Measurements from ENCODE around the gene CRTC2.

CRTC2 gene

GRCh38 chr1:153976819-153977249, 18.4 kb upstream of the CRTC2 start:
- no peak for DNase-seq (ENCODE audit: low read depth)

- no peak for DNase-seq (ENCODE audit: low read depth)
Observed at GRCh38 chr1:153973525-153973924, 15.1 kb upstream of the CRTC2 start.

DNA sequence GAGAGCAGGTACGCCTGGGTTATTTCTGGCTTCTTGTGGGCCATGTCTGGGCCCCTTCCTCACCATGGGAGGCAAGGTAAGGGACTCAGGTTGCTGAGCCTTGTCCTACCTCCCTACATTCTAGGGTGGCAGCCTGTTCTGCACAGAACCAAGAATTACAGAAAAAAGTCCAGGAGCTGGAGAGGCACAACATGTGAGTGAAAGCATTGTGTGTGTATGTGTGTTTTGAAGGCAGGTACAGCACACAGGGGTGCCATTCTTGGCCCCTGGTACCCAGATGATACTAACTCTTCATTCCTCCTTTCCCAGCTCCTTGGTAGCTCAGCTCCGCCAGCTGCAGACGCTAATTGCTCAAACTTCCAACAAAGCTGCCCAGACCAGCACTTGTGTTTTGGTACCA, 14.7 kb upstream of the CRTC2 start:
- DNase-seq (ENCODE audit: low read depth): no peak

- no peak for DNase-seq (ENCODE audit: low read depth)
Observed at GRCh38 chr1:153970346-153970745, 11.9 kb upstream of the CRTC2 start.

DNA sequence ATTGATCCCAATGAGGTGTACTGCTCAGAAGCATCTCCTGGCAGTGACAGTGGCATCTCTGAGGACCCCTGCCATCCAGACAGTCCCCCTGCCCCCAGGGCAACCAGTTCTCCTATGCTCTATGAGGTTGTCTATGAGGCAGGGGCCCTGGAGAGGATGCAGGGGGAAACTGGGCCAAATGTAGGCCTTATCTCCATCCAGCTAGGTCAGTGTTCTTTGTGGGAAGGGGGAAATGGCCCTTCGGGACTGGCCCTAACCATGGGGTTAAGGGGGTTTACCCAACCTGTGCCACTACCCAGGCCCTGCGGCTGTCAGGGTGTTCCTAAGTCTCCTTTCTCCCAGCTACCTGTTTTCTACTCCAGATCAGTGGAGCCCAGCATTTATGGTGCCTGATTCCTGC, 10.6 kb upstream of the CRTC2 start:
- no peak for DNase-seq (ENCODE audit: low read depth)

DNA sequence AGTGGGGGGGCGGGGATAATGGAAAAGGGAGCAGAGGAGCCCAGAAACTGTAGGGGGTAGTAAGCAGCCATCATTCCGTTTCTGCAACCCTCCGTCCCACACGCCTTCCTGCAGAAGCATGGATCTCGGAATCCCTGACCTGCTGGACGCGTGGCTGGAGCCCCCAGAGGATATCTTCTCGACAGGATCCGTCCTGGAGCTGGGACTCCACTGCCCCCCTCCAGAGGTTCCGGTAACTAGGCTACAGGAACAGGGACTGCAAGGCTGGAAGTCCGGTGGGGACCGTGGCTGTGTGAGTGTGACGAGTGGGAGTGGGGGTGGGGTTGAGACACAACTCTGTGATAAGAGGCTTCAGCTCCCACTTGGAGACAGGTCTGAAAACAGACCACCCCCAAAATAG, 10.0 kb upstream of the CRTC2 start:
- no peak for DNase-seq (ENCODE audit: low read depth)

DNA sequence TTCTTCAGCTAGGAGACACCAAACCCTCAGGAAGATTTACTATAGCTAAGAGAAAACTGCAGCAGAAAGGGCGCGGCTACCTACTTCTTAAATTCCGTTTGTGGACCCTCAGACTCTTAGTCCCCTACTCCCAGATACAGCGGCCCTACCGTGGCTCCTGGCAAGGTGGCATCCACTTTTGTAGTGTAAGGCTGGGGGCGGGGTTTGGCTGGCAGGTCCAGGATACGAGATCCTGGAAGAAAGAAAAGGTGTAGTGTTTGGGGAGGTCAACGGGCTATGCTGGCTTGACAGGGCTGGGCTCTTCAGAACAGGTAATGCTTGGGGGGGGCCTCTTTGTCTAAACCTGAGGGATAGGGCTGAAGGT, 9.6 kb upstream of the CRTC2 start:
- DNase-seq (ENCODE audit: low read depth): no peak

DNA sequence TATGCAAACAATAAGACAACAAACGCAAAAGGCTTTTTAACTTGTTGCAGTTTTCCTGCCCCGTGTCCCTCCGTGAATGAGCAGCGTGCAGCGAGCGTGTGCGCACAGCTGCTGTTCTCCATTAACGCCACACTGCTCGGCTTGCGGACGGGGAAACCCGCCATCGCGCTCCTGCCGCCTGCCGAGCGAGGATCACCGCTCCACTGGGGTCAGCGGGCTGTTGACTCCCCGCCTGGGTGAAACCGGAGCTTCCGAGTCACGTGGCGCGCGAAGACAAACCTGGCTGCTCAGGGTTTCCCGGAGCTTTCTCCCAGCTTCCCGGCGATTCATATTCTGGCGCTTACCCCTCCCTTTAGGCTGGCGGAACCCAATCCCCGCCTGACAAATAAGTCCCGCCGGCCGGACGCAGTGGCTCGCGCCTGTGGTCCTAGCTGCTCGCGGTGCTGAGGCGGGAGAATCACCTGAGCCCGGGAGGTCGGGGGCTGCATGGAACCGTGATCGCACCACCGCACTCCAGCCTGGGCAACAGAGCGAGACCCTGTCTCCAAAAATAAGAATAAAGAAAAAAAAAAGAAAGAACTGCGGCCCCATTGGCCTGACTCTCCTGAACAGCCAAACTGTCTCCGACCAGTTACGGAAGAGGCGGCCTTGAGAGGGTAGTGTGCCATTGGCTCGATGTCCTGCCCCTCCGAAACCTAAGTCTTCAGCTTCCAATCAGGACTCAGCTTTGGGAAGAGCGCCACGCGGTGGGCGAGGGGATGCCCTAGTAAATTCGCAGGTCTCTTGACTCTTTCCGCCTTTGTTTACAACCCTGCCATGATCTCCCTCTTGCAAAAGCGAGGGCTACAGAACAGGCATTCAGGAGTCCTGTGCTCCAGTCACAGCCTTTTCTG, 8.9 kb upstream of the CRTC2 start, which contains the start of gene CREB3L4:
TSS of gene CREB3L4 (plus strand) at position 796 of the 893 bp plus-strand sequence. CDS start 624 bp downstream, outside the sequence.
- DNase-seq (ENCODE audit: low read depth): peak; percentile 98

DNA sequence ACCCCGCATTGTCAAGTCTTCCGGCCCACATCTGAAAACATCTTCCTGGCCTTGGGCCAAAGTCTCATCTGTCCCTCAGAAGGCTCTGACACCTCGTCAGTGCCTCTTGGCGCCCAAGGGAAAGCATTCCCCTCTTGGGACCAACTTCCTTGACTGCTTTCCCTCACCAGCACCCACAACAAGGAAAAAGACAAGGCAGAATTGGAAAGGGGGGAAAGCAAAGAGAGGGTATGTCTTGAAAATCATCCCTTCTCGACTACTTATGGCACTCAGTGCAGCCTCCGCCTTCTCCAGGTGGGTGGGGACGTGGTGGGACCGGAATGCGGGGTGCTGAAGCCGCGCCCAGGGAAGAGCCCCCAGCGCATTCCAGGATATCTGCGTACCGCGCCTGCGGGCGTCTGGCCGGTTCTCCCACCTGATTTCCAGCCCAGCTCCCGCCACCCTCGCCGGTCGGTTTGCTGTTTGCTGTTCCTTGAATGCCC, 5.5 kb upstream of the CRTC2 start:
- no peak for DNase-seq (ENCODE audit: low read depth)

DNA sequence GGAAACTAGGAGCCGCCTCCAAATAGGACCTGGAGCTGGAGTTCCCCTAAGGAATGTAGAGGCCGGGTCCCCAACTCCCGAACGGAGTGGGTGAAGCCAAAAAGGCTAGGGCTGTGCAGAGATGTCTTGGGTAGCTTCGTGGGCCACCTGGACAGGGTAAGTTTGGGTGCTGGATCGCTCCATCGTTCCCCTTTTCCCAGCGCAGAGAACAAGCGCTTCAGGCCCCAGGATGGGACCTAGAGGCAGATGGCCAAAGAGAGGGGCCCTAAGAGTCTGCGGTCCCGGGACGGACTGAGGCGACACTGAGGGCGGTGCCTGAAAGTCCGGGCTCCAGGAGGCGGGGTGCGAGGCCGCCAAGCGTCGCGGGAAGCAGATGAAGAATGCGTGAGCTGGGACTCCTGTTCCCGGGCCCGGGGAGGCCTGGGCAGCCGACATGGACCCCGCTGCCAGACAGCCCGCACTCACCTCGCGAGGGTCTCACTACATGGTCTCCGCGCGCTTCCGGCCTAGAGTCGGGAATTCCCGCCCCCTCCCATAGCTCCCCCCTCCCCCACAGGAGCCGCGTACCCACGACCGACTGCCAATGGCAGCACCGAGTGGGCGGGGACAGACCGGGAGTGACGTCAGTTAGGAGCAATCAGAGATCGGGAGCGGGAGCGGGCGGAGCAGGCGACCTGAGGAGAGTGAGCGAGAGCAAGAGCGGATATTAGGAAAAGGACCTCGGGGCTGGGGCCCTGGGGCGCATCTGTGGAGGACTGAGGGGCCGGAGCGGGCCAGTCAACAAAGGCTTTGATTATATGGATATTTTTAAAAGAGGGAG, 4.8 kb upstream of the CRTC2 start, which contains the start of gene SLC39A1:
TSS of gene SLC39A1 (minus strand) at position 508 of the 820 bp plus-strand sequence. CDS start 822 bp downstream, outside the sequence.
- DNase-seq (ENCODE audit: low read depth): peak; percentile 93

GRCh38 chr1:153962088-153963029, 3.9 kb upstream of the CRTC2 start:
- DNase-seq (ENCODE audit: low read depth): no peak

DNA sequence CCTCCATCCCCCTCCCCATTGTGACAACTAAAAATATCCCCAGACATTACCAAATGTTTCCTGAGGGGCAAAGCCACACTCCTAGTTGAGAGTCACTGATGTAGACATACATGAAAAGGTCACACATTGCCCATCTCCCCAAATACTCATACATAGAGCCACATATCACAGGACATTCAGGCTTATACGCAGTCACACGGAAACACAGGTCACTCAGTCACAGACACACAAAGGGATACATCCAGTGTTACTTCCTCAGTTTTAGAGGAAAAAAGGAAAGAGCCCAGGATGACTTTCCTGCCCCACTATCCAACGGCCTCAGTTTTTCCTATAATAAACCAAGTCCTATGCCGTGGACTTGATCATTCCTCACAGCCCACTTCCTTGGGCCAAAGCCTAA, 3.0 kb upstream of the CRTC2 start:
- no peak for DNase-seq (ENCODE audit: low read depth)

DNA sequence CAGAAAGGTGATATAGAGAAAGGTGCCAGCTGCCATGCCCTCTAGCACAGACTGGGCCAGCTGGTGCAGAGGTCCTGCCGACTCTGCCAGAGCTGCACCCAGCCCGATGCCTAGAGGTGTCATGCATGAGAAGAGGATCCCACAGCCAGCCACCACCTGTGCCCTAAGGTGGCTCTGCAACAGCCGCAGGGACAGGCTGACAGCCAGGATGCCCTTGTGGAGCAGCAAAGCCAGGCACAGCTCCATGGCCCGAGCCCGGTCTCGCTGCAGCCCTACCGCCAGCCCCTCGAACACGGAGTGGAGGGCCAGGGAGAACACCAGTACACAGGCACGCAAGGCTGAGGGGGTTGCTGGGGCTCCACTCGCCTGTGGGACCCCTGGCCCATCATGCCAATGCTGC, 1.8 kb upstream of the CRTC2 start:
- DNase-seq (ENCODE audit: low read depth): no peak

GRCh38 chr1:153959454-153959853, 1.0 kb upstream of the CRTC2 start:
- no peak for DNase-seq (ENCODE audit: low read depth)

DNA sequence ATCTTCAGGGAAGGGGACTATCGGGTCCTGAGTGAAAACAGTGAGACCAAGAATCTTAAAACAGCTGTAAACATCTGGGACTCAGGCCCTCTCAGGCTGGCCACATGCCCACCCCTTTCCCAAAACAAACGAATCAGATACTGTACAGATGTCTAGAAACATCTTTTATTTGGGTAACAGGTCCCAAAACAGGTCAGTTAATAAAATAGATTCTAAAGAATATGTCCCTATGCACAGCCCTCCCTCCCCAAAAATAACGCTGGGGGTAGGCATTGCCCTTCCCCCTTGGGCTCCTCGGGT, 499 bp upstream of the CRTC2 start:
- no peak for DNase-seq (ENCODE audit: low read depth)

- no peak for DNase-seq (ENCODE audit: low read depth)
Observed at GRCh38 chr1:153957744-153958110, 685 bp downstream of the CRTC2 start.

GRCh38 chr1:153956997-153957715, 1.3 kb downstream of the CRTC2 start:
- DNase-seq (ENCODE audit: low read depth): no peak

GRCh38 chr1:153954826-153955225, 3.6 kb downstream of the CRTC2 start:
- no peak for DNase-seq (ENCODE audit: low read depth)

- DNase-seq (ENCODE audit: low read depth): no peak
Observed at GRCh38 chr1:153953859-153954365, 4.5 kb downstream of the CRTC2 start.

- DNase-seq (ENCODE audit: low read depth): no peak
Observed at GRCh38 chr1:153951801-153952200, 6.6 kb downstream of the CRTC2 start.

- DNase-seq (ENCODE audit: low read depth): no peak
Observed at GRCh38 chr1:153951183-153951582, 7.2 kb downstream of the CRTC2 start.

All from stromal cell of bone marrow (primary cell).